ENCODE measurements around the gene TBX15.

Gene TBX15

GRCh38 chr1:118902299-118902698 is 85.8 kb downstream of the TBX15 start:
- DNase-seq (ENCODE audit: low spot score) = no peak
- no peak for TF ChIP-seq CTCF (IDR thresholded peaks at IDR 0.05; ENCODE audit: extremely low read depth, missing control alignments)

- DNase-seq (ENCODE audit: low spot score) = no peak
- TF ChIP-seq CTCF (IDR thresholded peaks at IDR 0.05; ENCODE audit: extremely low read depth, missing control alignments) = no peak
Measured at GRCh38 chr1:118900643-118901440, 87.3 kb downstream of the TBX15 start.

GRCh38 chr1:118899340-118899739 is 88.8 kb downstream of the TBX15 start:
- no peak for TF ChIP-seq CTCF (IDR thresholded peaks at IDR 0.05; ENCODE audit: extremely low read depth, missing control alignments)
- DNase-seq (ENCODE audit: low spot score) = no peak

GRCh38 chr1:118898712-118899111 is 89.4 kb downstream of the TBX15 start:
- no peak for DNase-seq (ENCODE audit: low spot score)
- TF ChIP-seq CTCF (IDR thresholded peaks at IDR 0.05; ENCODE audit: extremely low read depth, missing control alignments) = no peak

- no peak for DNase-seq (ENCODE audit: low spot score)
- no peak for TF ChIP-seq CTCF (IDR thresholded peaks at IDR 0.05; ENCODE audit: extremely low read depth, missing control alignments)
Measured at GRCh38 chr1:118896416-118896815, 91.7 kb downstream of the TBX15 start.

GRCh38 chr1:118894836-118895235 is 93.3 kb downstream of the TBX15 start:
- TF ChIP-seq CTCF (IDR thresholded peaks at IDR 0.05; ENCODE audit: extremely low read depth, missing control alignments) = no peak
- DNase-seq (ENCODE audit: low spot score) = no peak

GRCh38 chr1:118890851-118891384 is 97.2 kb downstream of the TBX15 start:
- TF ChIP-seq CTCF (IDR thresholded peaks at IDR 0.05; ENCODE audit: extremely low read depth, missing control alignments) = no peak

More at GRCh38 chr1:118890851-118891384, 97.2 kb downstream of the TBX15 start:
- no peak for DNase-seq (ENCODE audit: low spot score)
